ENCODE results near the gene RNF144B.
"Not testable (repeated sequence)": the region's sequence is repeated elsewhere in the genome, so short reads cannot be mapped to it uniquely, and the experiment has no call there.

The RNF144B gene

GRCh38 chr6:18406955-18407749, 20.0 kb downstream of the RNF144B start:
- in situ Hi-C loops (cut with MboI; ENCODE audit: low sequenced_read_pairs): no loop called here

DNA sequence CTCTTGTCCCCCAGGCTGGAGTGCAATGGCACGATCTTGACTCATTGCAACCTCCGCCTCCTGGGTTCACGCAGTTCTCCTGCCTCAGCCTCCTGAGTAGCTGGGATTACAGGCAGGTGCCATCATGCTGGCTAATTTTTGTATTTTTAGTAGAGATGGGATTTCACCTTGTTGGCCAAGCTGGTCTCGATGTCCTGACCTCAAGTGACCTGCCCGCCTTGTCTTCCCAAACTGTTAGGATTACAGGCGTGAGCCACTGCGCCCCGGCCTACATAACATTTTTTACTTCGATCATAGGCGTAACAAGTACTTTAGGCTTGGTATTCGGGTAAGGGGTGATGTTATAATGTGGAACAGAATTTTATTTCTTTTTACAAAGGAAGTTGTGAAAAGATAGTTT, 22.5 kb downstream of the RNF144B start:
- in situ Hi-C loops (cut with MboI; ENCODE audit: low sequenced_read_pairs): not testable (repeated sequence)

DNA sequence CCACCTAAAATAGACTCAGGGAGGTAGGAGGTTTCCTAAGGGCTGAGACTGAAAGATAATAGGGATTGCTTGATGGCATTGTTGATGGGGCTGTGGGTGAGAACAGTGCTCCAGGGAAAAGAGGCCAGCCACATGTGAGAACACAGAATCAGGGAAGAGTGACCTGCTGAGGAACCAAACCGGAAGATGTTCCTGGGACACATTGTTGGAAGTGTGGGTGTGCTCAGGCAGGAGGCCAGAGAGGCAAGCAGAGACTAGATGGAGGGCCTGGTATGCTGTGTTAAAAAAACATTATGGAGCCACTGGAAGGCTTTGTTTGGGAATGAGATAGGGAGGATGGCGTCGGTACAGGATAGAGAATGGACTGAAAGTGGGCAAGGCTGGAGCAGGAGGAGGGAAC, 23.3 kb downstream of the RNF144B start:
- in situ Hi-C loops (cut with MboI; ENCODE audit: low sequenced_read_pairs): no loop called here

DNA sequence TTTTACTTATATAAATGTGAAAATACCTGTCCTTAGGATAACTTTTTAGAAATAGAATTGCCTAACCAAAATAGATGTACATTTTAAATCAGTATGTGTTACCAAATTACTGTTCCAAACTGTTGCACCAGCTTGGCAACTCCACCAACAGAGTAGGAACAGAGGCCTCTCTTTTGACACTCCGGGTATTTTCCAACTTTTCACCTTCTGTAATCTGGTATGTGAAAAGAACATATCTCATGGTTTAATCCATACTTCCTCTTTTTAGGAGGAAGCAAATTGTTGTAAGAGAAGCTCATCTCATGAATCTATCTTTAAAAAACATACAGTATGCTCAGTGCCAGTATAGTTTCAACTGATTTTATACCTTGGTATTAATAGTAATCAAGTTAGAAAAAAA, 24.9 kb downstream of the RNF144B start:
- in situ Hi-C loops (cut with MboI; ENCODE audit: low sequenced_read_pairs): no loop called here

DNA sequence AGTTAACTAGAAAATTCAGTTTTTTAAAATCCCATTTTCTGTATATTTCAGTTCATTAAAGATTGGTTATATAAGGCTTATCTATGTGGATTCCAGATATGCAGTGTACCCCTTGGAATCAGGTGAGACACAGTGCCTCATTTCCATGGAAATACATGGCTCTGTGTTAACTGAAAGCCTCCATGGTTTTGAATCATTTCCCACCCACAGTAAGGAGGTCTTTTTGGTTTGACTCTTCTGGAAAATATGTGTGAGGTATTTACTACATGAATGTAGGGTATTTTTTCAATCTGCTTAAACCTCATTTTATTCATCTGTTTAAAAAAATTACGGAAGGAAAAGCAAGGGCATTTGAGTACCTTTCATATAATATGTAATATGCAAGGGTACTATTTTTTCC, 25.5 kb downstream of the RNF144B start:
- in situ Hi-C loops (cut with MboI; ENCODE audit: low sequenced_read_pairs): no loop called here

- in situ Hi-C loops (cut with MboI; ENCODE audit: low sequenced_read_pairs): no loop called here
Observed at GRCh38 chr6:18413381-18413780, 26.2 kb downstream of the RNF144B start.

- in situ Hi-C loops (cut with MboI; ENCODE audit: low sequenced_read_pairs): no loop called here
Observed at GRCh38 chr6:18414116-18414515, 27.0 kb downstream of the RNF144B start.

DNA sequence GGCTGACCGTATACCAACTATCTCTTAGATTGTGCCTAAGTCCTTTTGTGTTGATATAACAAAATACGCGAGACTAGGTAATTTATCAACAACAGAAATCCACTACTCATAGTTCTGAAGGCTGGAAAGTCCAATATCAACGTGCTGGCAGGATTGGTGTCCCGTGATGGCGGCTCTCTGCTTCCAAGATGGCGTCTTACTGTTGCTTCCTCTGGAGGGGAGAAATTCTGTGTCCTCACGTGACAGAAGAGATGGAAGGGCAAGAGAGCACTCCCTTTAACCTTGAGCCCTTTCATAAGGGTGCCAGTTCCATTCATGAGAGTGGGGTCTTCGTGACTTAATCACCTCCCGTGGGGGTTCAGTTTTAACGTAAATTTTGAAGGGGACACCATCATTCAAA, 28.1 kb downstream of the RNF144B start:
- in situ Hi-C loops (cut with MboI; ENCODE audit: low sequenced_read_pairs): no loop called here

- in situ Hi-C loops (cut with MboI; ENCODE audit: low sequenced_read_pairs): no loop called here
Observed at GRCh38 chr6:18415671-18416340, 28.7 kb downstream of the RNF144B start.

- in situ Hi-C loops (cut with MboI; ENCODE audit: low sequenced_read_pairs): no loop called here
Observed at GRCh38 chr6:18416341-18416679, 29.2 kb downstream of the RNF144B start.

- in situ Hi-C loops (cut with MboI; ENCODE audit: low sequenced_read_pairs): no loop called here
Observed at GRCh38 chr6:18420328-18420727, 33.2 kb downstream of the RNF144B start.

GRCh38 chr6:18422136-18422535, 35.0 kb downstream of the RNF144B start:
- in situ Hi-C loops (cut with MboI; ENCODE audit: low sequenced_read_pairs): no loop called here

GRCh38 chr6:18423426-18423825, 36.3 kb downstream of the RNF144B start:
- in situ Hi-C loops (cut with MboI; ENCODE audit: low sequenced_read_pairs): no loop called here

DNA sequence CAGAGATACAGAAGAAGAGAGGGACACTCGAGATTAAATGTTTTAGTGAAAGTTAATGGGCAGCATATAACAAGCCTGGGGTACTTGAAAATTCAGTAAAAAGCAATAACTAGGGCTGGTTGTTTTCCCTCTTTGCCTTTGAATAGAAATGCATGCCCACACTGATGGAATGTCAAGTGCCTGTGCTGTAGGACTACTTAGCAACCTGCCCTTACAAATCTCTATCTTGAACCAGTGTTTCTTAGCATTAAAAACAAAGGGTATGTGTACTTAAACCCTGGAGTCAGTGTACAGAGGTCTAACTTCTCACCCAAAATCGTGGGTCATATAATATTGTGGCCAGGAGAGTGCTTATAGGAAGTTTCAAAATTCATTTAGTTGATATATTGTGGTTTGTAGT, 37.1 kb downstream of the RNF144B start:
- in situ Hi-C loops (cut with MboI; ENCODE audit: low sequenced_read_pairs): no loop called here

DNA sequence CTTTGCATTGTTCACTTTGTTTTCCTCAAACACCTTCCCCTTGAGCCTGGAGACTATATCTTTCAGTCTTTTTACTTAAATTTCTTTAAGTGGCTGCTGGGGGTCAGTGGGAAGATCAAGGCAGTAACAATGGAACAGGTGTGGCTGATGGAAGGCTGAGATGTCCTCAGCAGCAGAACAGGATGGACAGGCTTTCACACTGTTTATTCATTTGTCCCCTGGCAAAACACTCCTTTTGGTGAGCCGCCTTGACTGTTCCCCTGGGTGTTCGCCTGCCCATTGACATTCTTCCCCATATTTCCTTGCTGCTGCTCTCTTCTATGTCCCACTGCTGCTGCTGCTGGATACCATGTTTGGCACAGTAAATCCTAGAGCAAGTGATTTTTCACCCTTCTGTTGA, 38.1 kb downstream of the RNF144B start:
- in situ Hi-C loops (cut with MboI; ENCODE audit: low sequenced_read_pairs): no loop called here

GRCh38 chr6:18427296-18427695, 40.1 kb downstream of the RNF144B start:
- in situ Hi-C loops (cut with MboI; ENCODE audit: low sequenced_read_pairs): no loop called here

DNA sequence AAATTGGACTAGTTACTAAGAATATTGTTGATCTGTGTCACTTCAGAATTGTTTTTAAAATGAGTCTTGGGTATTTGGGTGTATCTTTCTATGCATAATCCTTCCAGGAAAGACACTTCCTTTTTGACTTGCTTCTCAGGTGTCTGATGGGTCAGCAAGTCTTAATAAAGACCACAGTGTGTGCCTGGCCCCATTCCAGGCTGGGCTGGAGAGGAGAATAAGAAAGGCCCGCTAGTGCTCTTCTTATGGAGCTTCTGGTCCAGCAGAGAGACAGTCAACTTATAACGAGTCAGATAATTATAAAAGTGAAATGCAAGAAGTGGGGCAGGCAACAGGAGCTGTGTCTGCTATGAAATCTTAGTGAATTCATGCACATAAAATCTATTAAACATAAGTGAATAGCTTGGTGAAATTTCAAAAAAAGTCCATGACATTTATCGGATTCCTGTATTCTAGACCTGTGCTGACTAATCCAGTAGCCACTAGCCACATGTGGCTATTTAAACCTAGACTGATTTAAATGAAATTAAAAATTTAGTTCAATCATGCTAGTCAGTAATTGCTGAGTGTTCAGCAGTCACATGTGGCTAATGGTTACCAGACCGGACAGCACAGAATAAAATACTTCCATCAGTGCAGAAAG, 42.6 kb downstream of the RNF144B start:
- in situ Hi-C loops (cut with MboI; ENCODE audit: low sequenced_read_pairs): no loop called here

DNA sequence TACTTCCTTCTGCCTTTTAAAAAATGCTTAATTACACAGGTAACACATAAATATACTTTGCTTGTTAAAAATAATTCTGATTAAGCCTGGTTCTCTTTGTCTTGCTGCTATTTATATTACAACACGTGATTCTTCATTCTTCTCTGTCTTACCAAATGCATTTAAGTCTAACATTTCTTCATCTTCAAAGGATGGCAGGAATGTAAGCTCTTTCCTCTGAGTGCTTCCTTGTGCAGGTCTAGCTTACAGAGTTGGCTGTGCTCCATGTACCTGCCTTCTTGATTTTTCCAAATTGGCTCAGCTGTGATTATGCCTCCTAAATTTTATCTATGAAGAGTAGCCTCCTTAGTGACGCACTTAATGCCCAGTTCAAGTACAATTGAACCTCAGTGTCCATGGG, 44.4 kb downstream of the RNF144B start:
- in situ Hi-C loops (cut with MboI; ENCODE audit: low sequenced_read_pairs): no loop called here

- in situ Hi-C loops (cut with MboI; ENCODE audit: low sequenced_read_pairs): no loop called here
Observed at GRCh38 chr6:18432180-18432579, 45.0 kb downstream of the RNF144B start.

DNA sequence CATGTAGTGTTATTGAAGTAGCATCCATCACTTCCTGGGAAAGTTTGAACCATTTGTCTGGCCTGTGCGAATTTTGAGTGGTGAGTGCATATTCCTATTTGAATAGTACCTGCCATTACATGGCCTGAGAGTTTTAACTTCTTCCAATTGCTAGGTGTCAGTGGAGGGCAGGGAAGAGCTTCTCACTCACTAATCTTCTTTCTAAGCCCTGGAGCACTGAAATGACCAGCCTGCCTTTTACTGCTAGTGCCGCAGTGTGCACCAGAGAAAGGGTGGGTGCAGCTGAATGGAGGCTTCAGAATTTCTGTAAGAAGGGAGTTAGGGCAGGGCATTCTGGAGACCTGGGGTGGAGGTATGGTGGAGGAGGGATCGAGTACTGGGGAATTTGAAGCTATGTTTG, 45.5 kb downstream of the RNF144B start:
- in situ Hi-C loops (cut with MboI; ENCODE audit: low sequenced_read_pairs): no loop called here

GRCh38 chr6:18433059-18433458, 45.9 kb downstream of the RNF144B start:
- in situ Hi-C loops (cut with MboI; ENCODE audit: low sequenced_read_pairs): no loop called here

DNA sequence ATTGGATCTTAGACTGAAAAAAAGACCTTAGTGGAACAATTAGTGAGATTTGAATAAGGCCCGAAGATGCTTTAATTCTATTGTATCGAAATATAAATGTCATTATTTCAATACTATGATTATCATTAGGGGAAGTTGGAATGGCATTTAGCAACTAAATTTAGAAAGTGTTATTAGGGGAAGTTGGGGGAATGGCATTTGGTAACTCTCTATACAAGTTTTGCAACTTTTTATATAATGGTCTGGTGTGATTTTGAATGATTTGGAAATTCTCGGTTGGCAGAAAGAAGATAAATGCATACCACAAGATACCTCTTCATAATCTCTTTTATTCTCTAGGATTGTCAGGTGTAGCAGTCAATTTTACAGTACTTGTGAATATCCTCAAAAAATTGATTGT, 49.2 kb downstream of the RNF144B start:
- in situ Hi-C loops (cut with MboI; ENCODE audit: low sequenced_read_pairs): no loop called here
